NCI-H1105 treated with DMSO at 0.1 percent for 48 hours (cell line): ENCODE data around the gene MAML1.

Experiments
- DNase-seq: peaks from one replicate; lab custom pipeline; 2025; lab: John Stamatoyannopoulos, UW

The MAML1 gene

DNA sequence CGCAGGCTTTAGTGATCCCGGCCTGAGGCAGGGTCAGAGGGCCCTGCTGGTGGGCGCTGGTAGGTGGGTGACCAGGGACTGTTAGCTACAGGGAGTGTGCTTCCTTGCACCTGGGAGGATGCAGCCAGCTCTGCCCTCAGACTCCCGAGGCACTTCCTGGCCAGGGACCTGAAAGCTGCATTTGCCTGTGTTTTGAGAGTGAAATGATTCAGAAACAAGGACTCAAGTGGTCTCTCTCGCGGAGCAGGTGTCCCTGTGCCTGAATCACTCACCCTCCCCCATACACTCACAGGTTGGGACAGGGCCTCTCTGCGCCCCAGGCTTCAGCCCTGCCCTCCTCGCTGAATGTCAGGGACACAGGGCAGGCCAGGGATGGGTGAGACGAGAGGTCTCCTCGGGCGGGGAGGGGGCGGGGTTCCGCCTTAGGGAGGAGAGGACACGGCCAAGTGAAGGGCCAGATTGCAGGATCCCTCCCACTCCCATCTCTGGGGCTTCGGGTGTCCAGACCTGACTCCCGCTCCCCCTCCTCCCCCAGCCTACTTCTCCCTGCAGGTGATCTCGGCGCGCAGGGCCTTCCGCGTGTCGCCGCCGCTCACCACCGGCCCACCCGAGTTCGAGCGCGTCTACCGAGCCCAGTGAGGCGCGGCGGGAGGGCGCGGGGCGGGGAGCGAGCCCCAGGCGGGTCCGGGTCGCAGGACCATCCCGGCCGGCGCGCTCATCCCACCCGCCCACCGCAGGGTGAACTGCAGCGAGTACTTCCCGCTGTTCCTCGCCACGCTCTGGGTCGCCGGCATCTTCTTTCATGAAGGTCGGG is 62.6 kb downstream of the MAML1 start:
- DNase-seq, result peak; percentile 57

DNA sequence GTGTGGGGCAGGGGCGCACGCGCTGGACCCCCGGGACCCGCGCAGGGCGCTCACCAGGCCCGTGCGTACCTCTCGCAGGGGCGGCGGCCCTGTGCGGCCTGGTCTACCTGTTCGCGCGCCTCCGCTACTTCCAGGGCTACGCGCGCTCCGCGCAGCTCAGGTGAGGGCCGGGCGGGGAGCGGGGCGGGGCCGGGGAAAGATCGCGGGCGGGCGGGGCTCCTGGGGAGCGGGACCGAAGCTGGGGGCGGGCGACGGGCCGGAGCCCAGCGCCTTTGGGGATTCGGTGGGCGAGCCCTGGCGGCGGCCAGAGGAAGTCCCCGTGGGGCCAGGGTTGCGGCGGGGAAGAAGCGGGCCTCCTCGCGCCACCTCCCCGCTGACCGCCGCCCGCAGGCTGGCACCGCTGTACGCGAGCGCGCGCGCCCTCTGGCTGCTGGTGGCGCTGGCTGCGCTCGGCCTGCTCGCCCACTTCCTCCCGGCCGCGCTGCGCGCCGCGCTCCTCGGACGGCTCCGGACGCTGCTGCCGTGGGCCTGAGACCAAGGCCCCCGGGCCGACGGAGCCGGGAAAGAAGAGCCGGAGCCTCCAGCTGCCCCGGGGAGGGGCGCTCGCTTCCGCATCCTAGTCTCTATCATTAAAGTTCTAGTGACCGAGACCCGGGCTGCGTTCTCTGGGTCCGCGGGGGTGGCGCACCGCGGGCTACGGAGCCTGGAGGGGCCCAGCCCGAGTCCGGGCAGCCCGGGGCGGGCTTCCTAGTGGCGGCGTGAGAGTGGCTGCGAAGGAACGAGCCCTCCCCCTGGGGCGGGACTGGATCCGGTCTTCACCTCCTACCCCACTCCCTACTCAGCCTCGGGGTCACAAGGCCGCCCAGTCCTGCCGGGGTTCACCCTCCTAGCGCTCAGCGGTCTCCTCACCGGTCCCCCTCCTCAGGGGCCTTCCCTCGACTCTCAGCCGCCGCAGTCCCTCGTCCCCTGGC is 63.5 kb downstream of the MAML1 start:
- DNase-seq, result peak; percentile 64

DNA sequence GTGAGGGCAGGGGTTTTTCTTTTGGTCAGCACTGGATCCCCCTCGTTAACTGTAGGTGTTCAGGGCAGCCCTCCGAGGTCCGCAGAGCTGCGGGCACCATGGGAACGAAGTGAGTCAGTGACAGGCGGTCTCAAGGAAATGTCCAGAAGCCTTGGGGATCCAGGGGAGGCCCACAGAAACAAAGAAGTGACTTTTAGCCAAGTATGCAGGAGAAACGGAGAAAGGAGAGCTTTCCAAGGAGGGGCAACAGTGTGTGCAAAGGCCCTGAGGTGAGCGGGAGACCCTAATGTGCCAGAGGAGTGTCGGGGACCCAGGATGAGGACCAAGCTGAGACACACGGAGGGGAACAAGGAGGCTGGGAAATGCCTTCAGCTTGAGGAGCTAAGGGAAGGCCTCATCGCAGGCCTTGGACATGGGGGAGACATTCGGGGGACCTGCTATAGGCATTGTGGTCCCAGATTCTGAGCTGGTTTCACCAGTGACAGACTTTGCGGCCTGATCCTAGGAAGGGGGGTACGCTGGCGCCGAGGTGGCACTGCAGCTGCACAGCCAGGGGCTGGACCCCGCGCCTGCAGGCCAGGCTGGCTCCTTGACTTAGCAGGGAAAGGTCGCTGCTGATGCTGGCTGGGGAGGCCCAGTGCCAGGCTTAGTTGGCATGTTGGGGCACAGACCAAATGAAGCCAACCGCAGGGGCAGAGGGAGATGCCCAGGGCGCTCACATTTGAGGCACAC is 64.4 kb downstream of the MAML1 start:
- no peak for DNase-seq

DNA sequence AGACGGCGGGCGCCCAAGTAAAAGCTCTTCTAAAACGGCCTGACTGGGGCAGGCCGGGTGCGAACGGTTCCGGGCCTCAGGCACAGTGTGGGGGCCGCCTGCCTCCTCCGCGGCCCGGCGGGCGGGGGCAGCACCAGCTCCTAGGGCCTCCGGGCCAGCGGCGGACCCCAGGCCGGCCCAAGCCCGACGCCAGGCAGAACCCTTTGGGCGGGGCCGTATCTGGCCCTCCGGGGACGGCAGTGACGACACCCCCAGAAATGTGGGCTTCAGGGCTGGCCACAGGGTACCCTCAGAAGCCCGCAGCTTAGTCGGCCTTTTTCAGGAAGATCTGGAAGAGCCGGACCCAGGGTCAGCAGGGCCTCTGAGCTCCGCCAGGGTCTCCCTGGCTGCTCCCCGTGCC is 65.1 kb downstream of the MAML1 start:
- no peak for DNase-seq

DNA sequence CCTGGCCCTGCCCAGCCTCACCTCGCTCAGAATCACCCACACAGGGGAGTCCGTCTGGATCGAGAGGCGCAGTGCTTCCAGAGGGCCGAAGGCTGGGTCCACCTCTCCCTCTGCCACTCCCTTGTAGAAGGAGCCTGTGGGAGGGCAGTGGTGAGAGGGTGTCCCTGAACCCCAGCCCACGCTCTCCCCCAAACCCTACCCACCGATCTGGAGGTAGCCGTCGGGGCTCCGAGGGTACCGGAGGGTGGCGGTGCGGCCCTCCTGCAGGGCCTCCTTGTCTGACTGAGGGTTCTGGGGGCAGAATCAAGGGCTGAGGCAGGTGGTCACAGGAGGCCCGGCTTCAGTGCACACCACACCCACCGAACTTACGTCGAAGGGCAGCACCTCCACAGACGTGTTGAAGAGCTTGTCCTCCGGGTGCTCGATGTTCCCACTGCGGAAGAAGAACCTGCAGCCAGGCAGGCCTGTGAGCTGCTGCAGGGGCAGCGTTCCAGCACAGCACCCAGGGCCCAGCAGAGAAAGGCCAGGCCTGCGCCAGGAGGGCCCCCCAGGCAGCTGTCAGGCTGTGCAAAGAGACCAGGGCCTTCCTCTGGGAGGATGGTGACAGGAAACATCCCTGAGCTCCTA is 65.6 kb downstream of the MAML1 start:
- no peak for DNase-seq

DNA sequence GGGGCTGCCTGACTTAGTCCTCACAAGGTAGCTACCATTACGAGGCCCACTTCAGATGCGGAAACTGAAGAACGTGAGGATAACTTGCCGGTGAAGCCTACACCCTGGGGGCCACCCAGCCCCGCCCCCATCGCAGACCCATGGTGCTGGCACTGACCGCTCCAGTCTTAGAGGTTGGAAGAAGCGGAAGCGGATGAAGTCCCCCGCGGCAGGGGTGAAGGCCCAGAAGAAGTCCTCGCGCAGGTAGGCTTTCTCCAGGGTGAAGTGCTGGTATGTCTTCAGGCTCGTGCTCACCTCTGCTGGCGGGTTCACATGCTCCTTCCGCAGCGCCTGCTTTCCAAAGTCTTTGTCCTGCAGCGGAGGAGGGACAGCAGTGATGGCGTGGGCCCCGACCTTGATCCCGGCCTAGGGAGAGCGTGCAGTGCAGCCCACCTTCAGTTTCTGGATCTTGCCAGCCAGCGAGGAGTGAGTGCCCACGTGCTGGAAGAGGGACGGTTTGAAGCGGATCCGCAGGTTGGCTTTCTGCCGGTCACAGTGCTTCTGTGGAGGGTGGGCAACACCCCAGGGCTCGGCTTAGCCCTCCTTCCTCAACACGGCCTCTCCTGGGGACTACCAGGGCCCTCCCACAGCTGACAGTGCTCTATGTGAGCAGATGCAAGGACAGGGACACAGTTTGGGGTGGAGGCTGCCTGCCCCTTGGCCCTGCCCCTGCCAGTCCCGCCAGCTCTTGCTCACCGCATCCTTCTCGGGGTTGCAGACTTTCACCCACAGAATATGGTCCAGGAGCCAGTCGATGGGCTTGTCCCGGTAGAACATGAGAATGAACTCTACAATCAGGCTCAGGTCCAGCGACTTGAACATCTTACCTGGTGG is 66.4 kb downstream of the MAML1 start:
- DNase-seq, result no peak

DNA sequence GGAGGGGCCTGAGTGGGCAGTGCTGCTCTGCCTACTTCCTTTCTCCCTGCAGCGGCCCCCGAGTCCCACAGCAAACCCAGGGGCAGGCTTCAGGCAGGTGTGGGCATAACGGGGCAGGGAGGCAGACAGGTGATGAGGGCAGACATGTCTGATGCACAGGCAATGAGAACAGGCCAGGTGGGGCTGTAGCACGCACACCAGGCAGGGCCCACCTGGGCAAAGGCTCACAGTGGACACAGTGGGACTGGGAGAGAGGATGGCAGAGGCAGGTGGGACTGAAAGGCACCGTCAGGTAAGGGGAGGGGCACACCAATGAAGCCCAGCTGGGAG is 67.0 kb downstream of the MAML1 start:
- DNase-seq, result no peak

DNA sequence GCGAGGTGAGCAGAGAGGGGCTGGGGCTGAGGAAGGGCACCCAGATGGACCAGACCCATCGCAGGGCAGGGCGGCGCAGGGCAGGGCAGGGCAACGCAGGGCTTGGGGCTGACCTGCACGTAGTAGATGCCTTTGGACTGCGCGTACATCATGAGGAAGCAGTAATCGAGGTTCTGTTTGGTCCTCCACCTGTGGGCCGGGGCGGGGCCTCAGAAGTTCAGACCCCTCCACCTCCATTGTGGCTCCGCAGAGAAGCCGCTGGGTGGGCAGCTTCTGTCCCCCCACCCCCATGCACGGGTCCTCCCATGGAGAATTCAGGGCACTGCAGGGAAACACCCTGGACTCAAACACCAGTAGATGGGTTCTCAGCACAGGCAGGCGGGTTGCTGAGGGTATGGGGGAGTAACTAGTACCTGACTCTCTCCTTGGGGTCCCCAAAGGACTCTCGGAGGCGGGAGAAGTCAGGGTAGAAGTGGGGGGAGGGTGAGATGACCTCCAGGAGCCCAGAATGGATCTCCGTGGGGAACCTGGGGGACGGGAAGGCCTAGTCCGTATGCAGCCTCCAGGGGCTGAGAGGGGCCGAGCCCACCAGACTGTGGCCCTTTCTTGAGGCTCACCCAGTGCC is 67.6 kb downstream of the MAML1 start:
- DNase-seq, result no peak

DNA sequence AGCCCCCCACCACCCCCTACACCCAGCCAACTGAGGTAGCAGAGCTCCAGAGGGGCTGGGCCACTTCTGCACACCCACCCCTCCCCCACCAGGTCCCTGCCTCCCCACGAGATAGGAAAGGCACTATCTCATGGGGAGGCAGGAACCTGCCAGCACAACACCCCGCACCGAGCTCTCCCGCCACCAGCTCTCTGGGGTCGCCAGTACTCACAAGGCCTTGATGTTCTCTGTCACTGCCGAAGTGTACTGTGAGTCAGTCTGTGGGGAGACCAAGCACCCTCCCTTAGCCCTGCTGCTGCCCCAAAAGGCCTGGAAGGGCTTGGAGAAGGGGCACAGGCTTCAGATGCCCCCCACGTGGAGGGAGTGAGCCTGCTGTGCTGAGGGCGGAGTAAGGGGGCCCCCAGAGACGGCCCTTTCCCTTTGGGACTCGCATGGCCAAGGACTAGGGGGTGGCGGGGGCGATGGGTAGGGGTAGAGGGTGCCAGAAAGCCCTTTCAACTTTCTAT is 68.1 kb downstream of the MAML1 start:
- no peak for DNase-seq

DNA sequence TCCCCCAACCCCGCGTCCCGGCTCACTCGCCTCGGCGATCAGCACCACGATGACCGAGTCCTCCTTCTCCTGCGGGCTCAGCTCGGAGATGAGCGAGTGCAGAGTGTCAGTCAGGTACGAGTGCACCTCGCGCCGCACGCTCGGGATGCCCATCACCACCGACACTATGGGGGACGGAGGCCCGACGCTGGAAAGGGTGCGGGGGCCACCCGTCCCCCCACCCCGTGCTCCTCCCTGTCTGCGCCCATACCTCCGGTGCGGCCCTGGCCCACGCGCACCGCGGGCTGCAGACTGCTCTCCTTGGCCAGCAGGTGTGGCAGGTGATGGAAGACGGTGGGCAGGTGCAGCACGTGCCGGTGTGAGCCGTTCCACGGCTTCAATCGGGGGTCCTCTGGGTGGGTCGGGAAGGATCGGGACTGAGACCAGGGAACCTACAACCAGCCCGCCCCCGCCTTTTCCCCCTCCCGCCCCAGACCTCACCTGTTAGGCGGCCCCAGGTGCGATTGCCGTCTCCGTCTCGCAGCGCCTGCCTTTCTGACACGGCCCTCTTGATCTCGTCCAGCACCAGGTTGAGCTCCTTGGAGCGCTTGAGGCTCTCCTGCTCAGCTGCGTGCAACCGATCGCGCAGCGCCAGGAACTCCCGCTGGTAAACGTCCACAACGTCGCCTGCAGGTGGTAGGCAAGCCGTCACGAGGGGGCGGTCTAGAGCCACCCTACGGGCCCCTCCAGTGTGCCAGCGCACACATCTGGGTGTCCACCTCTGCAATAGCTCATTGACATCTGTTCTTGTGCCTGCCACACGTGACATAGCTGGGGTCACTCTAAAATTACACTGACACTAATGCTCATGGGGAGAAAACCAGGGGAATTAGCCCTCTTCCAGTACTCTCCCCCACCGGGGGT is 68.9 kb downstream of the MAML1 start:
- no peak for DNase-seq

DNA sequence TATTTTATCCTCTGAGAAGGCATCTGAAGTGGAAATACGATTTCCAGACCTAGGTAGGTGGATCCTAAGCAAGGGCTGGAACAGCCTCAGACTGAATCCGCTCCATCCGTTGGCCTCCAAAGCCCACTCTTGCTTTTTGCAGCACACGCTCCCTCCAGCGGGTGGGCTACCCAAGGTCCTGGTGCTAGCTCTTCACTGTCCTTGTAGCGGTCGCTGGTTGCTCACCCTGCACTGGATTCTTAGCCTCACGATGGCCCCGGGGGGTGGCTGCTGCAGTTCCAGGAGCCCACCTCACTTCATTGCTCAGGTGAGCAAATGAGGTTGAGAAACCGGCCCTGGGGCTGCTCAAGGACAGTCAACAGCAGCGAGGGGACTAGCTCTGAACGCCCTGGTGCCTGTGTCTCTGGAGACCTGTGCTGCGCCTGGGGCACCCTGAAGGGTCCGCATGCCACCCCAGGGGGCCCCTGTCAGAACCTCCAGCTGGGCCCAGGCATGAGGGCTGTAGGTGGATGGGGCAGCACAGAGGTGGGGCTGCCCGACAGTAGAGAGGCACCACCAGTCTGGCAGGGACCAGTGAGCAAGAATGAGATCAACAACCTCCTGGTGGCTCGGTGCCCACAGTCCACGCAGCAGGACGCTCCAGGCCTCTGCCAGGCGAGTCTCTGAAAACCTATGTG is 69.7 kb downstream of the MAML1 start:
- DNase-seq, result no peak

DNA sequence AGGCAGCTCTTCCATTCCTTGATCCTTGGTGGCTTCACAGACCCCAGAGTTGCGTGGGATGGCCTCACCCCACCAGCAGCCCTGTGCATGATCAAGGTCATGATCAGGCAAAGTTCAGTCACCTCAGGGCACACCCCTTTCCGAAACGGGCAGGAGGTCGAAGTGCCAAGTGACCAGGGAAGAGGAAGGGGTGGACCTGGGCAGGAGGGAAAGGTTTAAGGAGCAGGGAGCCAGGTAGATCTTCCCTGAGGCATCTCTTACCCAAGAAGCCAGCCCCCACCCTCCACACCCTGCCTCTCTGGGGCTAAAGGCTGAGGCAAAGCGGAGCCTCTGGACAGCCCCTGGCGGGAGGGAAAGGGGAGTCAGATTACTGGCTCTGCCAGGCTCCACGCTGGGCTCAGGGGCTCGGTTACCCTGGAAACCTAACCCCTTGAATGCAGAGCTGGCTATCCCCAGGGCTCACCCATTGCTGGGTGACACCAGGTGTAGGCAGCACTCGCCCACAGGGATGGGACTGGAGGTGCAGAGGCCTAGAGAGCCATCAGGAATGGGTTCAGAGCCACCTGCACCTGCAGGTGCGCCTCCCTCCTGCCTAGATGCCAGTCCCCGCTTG is 70.4 kb downstream of the MAML1 start:
- peak; percentile 85 for DNase-seq

DNA sequence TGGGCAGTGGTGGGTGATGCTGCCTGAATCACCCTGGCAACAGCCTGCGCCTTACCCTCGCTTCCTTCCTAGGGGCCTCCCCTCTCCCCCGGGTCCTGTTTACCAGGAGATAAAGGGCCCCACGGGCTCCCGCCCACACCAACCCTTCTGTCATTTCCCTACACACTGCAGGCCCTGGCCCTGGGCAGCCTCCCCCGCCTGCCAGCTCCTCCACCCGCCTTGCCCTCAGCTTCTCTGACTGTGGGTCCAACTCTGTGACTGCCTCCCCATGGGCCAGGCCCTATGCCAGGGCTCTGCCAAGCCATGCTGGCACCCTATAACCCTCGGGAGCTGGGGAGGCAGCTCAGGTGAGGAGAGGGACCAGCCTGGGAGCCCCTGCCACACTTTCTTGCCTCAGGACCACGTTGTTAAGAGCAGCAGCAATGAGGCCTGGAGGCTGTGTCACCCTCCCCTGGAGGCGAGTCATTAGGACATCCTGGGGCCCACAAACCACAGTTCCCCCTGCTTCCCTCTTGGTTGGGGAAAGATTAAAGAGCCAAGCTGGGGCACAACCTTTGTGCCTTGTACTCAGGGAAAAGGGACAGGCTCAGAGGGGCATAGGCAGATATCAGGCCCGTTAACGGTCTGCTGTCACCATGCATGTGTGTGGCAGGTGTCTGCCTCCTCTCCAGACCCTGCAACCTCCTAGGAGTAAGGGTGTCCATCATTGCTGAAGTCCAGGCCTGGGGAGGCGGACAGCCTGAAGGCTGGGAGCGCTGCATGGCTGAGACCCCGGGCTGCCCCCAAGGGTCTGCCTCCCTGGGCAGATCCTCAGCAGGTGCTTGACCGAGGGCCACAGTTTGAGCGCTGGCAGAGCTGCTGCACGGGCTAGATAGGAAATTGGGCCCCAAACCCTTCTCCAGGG is 71.3 kb downstream of the MAML1 start:
- no peak for DNase-seq

DNA sequence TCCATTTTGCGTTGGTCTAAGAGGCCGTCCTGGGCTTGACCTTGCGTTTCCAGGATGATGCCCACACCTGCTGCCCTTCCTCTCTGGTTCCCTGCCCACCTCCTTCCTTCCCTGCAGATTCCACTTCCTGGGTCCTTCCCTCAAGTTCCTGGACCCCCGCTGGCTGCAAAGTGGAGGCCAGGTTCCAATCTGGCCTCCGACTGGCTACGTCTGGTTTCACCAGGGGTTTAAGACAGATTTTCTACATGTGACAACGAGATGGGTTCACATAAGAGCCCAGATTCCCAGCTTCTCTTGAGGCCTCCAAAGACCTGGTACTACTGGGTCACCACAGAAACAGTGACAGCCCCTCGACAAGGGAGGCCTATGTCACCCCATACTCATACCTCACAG is 71.9 kb downstream of the MAML1 start:
- DNase-seq, result no peak

DNA sequence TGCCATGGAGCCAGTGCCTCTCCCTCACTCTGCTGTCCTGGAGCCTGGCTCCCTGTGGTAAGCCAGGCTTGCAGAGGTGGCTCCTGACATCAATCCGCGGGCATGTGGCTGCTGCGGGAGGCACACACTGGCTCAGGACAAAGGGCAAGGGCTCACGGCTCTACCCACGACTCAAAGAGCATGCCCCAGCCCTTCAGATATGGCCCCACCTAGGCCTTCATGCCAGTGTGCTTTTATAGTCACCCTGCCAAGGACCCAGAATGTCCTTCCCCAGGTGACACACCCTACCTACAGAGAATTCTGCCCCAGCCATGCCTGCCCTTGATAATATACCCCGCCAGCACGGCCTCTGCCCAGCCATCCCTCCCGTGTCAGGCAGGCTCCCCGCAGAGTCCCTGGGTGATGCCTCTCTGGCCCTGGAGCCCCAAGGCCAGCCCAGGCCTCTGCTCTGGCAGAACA is 72.5 kb downstream of the MAML1 start:
- no peak for DNase-seq

DNA sequence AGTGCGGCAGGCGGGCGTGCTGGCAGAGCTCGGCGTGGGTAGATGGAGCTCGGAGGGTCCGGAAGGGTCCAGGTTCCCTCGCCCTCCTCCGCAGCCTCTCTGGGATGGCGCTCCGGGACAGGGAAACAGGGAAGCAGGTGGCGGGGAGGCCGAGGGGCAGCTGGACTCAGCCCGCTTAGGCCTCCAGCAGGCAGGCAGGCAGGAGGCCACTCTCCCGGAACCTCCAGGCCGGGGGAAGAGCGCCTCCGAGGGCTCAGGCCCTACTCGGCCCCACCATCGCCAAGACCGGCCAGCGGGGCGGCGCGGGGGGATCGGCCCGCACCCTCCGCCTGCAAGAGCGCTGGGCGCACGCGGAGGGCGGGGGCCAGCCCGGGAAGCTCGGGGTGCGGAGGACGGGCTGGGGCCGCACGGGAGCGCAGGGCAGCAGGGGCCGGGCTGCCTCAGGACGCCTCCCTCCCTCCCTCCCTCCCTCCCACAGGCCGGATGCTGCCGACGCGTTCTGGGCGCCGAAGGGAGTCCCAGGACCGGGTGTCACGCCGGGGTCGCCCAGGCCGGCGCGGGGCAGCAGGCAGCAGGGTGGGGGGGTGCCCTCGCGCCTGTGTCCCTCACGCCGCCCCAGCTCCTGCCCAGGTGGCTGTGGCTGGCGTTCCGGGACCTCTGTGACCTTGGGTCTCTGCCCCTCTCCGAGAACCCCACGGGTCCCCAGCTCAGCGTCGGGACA is 73.1 kb downstream of the MAML1 start:
- no peak for DNase-seq
